H1 (cell line): ENCODE results near the gene PCNX3. TPM values are rescaled to one million over a fixed set of nuclear protein-coding genes. Genes with fewer than 3 reads are reported as not detected.

Experiments
- ASH2L ChIP-seq: fragments of 200-600, 300-600 bp; sonication (generic); IDR thresholded peaks from one replicate; pipeline ENCODE4 v1.7.1; 2017; ENCODE audit warnings: low read length
- CEBPB ChIP-seq: IDR thresholded peaks from 2 replicates; pipeline ENCODE4 v1.6.1; 2012; ENCODE audit warnings: low read depth, low read length
- CREB1 ChIP-seq: IDR thresholded peaks from 2 replicates; pipeline ENCODE4 v1.6.1; 2012; ENCODE audit warnings: inconsistent platforms
- EGR1 ChIP-seq: IDR thresholded peaks from 2 replicates; pipeline ENCODE4 v1.6.1; 2011; ENCODE audit warnings: low read depth, low read length, borderline replicate concordance
- GABPA ChIP-seq: IDR thresholded peaks from 2 replicates; pipeline ENCODE4 v1.6.1; 2011; ENCODE audit warnings: mild to moderate bottlenecking, low read length, moderate library complexity, borderline replicate concordance; ENCODE audit not compliant: insufficient read depth
- HDAC2 ChIP-seq, 2 experiments: fragments of 300-600 bp in 1 of 2; sonication (generic) in 1 of 2; IDR thresholded peaks; 2 replicates each; pipeline ENCODE4 v1.6.1; 2011 to 2012; ENCODE audit warnings: low read depth in 2 of 2, low read length in 2 of 2, mild to moderate bottlenecking in 2 of 2, moderate library complexity in 2 of 2, borderline replicate concordance in 1 of 2, inconsistent platforms in 1 of 2
- KDM1A ChIP-seq: fragments of 200-600, 300-600 bp; sonication (generic); IDR thresholded peaks from 2 replicates; pipeline ENCODE4 v1.7.1; 2016; ENCODE audit warnings: mild to moderate bottlenecking, low read length, borderline replicate concordance
- KDM5A ChIP-seq: fragments of 200-600 bp; IDR thresholded peaks from 2 replicates; pipeline ENCODE4 v1.7.1; 2012; ENCODE audit warnings: mild to moderate bottlenecking, low read length, inconsistent platforms, mixed read lengths
- POLR2AphosphoS5 ChIP-seq: IDR thresholded peaks from 2 replicates; pipeline ENCODE4 v1.6.1; 2011; ENCODE audit warnings: low read depth, low read length
- POU5F1 ChIP-seq: IDR thresholded peaks from 2 replicates; pipeline ENCODE4 v1.6.1; 2011; ENCODE audit warnings: low read depth, mild to moderate bottlenecking, low read length, moderate library complexity
- RBBP5 ChIP-seq: IDR thresholded peaks from 2 replicates; pipeline ENCODE4 v1.7.1; 2012; ENCODE audit warnings: low read depth, mild to moderate bottlenecking, inconsistent platforms, low read length, moderate library complexity, borderline replicate concordance
- RNF2 ChIP-seq: fragments of 200-900, 300-1000 bp; sonication (generic); IDR thresholded peaks from 2 replicates; pipeline ENCODE4 v1.7.1; 2016; ENCODE audit warnings: borderline replicate concordance, low read depth, mild to moderate bottlenecking, antibody characterized with exemption, low read length; ENCODE audit not compliant: poor library complexity, severe bottlenecking; ENCODE audit errors: missing control alignments
- RXRA ChIP-seq: IDR thresholded peaks from 2 replicates; pipeline ENCODE4 v1.6.1; 2011; ENCODE audit warnings: low read depth, mild to moderate bottlenecking, low read length, moderate library complexity; ENCODE audit not compliant: insufficient read depth
- SIRT6 ChIP-seq: IDR thresholded peaks from one replicate; pipeline ENCODE4 v1.7.1; 2012; ENCODE audit warnings: low read length, inconsistent platforms
- SRF ChIP-seq: IDR thresholded peaks from 2 replicates; pipeline ENCODE4 v1.6.1; 2011; ENCODE audit warnings: mild to moderate bottlenecking, low read depth, low read length, moderate library complexity
- TEAD4 ChIP-seq: IDR thresholded peaks from 2 replicates; pipeline ENCODE4 v1.6.1; 2012; ENCODE audit warnings: low read depth, low read length, inconsistent platforms, mixed read lengths
- polyA plus RNA-seq, 7 experiments: library from polyadenylated mRNA; depleted of rRNA in 3 of 7; stranded (reverse) in 5 of 7; unstranded in 2 of 7; fragments of >200 nt in 5 of 7; fragments of 200-250 nt in 2 of 7; gene quantifications; 1 replicate in 5 of 7; 2 replicates in 1 of 7; 4 replicates in 1 of 7; pipeline versions ENCODE4 v1.2.1 to v1.2.3, GENCODE V29; 2011 to 2013; ENCODE audit warnings: missing spikeins in 2 of 7, mixed read lengths in 2 of 7
- total RNA-seq: library from RNA; stranded (reverse); fragmentation: NEBNext Ultra II Directional; extraction: Animal tissue kit (Norgen Biotek cat#: 25700); gene quantifications from 2 replicates; pipeline ENCODE4 v1.2.1, GENCODE V29; 2021
- TF ChIP-seq, protein P1 (sequence below), 3 experiments: IDR thresholded peaks; 1 replicate in 2 of 3; 2 replicates in 1 of 3; pipeline versions ENCODE4 v1.5.1 to v1.6.1; 2011; ENCODE audit warnings: low read length in 3 of 3, mild to moderate bottlenecking in 3 of 3, inconsistent platforms in 2 of 3, low read depth in 1 of 3, moderate library complexity in 1 of 3; ENCODE audit not compliant: insufficient read depth in 1 of 3; ENCODE audit errors: control extremely low read depth in 1 of 3
- TF ChIP-seq, protein P2 (sequence below): IDR thresholded peaks from 2 replicates; pipeline ENCODE4 v1.6.1; 2011; ENCODE audit warnings: low read length, improper control_type of control experiment
- TF ChIP-seq, protein P3 (sequence below): IDR thresholded peaks from 2 replicates; pipeline ENCODE4 v1.6.1; 2011; ENCODE audit warnings: low read depth, mild to moderate bottlenecking, low read length; ENCODE audit not compliant: insufficient read depth

PCNX3 gene
- total and polyA plus RNA-seq, 2 of the 8 experiments (the other 6 are each of a cell fraction or from before 2014, with no cell fraction given): 27.2 to 38.8 TPM

DNA sequence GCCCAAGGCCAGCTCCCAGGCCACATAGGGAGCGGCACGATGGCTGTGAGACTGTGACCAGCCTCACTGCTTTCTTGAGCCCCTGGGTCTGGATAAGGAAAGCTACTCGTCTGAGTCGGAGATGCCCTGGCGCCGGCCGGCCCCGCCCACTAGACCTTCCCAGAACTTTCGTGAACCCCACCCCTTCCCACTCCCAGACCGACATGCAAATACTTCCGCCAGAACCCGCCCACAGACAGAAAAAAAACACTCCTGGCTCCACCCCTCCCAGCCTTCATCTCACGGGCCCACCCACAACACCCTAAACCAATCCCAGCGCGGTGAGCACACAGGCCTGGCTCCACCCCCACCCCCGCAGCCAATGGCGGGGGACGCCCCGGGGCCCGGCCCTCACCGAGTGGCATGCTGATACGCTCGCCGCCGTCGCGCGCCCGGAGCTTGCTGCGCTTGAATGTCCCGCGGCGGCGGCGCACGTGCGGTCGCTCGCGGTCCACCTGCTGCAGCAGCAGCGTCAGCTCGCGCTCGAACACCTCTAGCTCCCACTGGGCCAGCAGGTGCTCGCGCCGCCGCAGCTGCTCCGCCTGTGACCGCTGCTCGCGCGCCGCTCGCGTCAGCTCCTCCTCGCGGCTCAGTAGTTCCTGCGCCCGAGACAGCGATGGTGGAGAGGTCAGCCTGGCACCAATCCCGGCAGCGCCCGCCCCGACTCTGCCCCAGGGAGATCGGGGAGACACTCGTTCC lies 8.5 kb upstream of the PCNX3 start (continued):
- TF ChIP-seq HDAC2 (IDR thresholded peaks at IDR 0.05; ENCODE audit: borderline replicate concordance in 1 of 2, low read depth in 2 of 2, low read length in 2 of 2) (peak in 1 of 2 experiments; percentile 62; a peak in 2 of 4 replicates), KDM5A (no peak), EGR1 (0 out of 2 replicates have a peak, but pooled peaks have one; percentile 62), RNF2 (peak; percentile 59), CREB1 (peak; percentile 62), RXRA (no peak), TEAD4 (0 out of 2 replicates have a peak, but pooled peaks have one; percentile 1), GABPA (0 out of 2 replicates have a peak, but pooled peaks have one; percentile 19), SRF (no peak), CEBPB (no peak; the same call in 1 of the 2 replicates), POLR2AphosphoS5 (no peak), SIRT6 (no peak), KDM1A (no peak), ASH2L (peak; percentile 53), POU5F1 (no peak), RBBP5 (0 out of 2 replicates have a peak, but pooled peaks have one; percentile 68)
- TF ChIP-seq, protein P1, sequence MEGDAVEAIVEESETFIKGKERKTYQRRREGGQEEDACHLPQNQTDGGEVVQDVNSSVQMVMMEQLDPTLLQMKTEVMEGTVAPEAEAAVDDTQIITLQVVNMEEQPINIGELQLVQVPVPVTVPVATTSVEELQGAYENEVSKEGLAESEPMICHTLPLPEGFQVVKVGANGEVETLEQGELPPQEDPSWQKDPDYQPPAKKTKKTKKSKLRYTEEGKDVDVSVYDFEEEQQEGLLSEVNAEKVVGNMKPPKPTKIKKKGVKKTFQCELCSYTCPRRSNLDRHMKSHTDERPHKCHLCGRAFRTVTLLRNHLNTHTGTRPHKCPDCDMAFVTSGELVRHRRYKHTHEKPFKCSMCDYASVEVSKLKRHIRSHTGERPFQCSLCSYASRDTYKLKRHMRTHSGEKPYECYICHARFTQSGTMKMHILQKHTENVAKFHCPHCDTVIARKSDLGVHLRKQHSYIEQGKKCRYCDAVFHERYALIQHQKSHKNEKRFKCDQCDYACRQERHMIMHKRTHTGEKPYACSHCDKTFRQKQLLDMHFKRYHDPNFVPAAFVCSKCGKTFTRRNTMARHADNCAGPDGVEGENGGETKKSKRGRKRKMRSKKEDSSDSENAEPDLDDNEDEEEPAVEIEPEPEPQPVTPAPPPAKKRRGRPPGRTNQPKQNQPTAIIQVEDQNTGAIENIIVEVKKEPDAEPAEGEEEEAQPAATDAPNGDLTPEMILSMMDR (IDR thresholded peaks at IDR 0.05; ENCODE audit: control extremely low read depth in 1 of 3, insufficient read depth in 1 of 3, low read depth in 1 of 3, low read length in 3 of 3): no peak
- TF ChIP-seq, protein P2, sequence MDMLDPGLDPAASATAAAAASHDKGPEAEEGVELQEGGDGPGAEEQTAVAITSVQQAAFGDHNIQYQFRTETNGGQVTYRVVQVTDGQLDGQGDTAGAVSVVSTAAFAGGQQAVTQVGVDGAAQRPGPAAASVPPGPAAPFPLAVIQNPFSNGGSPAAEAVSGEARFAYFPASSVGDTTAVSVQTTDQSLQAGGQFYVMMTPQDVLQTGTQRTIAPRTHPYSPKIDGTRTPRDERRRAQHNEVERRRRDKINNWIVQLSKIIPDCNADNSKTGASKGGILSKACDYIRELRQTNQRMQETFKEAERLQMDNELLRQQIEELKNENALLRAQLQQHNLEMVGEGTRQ: no peak
- TF ChIP-seq, protein P3, sequence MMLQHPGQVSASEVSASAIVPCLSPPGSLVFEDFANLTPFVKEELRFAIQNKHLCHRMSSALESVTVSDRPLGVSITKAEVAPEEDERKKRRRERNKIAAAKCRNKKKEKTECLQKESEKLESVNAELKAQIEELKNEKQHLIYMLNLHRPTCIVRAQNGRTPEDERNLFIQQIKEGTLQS: no peak
